Neural crest cell (in vitro differentiated cells): Measurements from ENCODE around the gene BTBD9. TPM values are rescaled to one million over a fixed set of nuclear protein-coding genes. Genes with fewer than 3 reads are reported as not detected.

Source experiments
- DNase-seq: peaks from one replicate; pipeline ENCODE4 v3.0.0; 2021; ENCODE audit warnings: low read depth, mixed read lengths, low spot score
- H3K27ac Mint-ChIP-seq: one replicate; pipeline ENCODE4 v1.8.0; 2021; ENCODE audit warnings: mild to moderate bottlenecking, mixed read lengths; ENCODE audit not compliant: unreplicated experiment
- H3K27me3 Mint-ChIP-seq: 2 replicates; pipeline ENCODE4 v1.8.0; 2021; ENCODE audit warnings: low read depth, mild to moderate bottlenecking, mixed read lengths
- H3K36me3 Mint-ChIP-seq: 2 replicates; pipeline ENCODE4 v1.8.0; 2021; ENCODE audit warnings: low read depth, mild to moderate bottlenecking, mixed read lengths
- H3K4me1 Mint-ChIP-seq: 2 replicates; pipeline ENCODE4 v1.8.0; 2021; ENCODE audit warnings: mixed read lengths
- H3K4me3 Mint-ChIP-seq: one replicate; pipeline ENCODE4 v1.8.0; 2021; ENCODE audit warnings: mild to moderate bottlenecking, mixed read lengths
- H3K9me3 Mint-ChIP-seq: 2 replicates; pipeline ENCODE4 v1.8.0; 2021; ENCODE audit warnings: mixed read lengths
- CTCF ChIP-seq: fragments of 200-600 bp; sonication (generic); conservative IDR thresholded peaks from 2 replicates; pipeline ENCODE4 v1.5.0; 2021; ENCODE audit warnings: antibody characterized with exemption, mild to moderate bottlenecking
- total RNA-seq: library from RNA; stranded (reverse); gene quantifications from 2 replicates; pipeline ENCODE4 v1.2.1, GENCODE V29; 2021

Gene BTBD9
- total RNA-seq, 1 donor from 2014 or later: 18.0 TPM

GRCh38 chr6:38162493-38163185 lies 477.1 kb downstream of the BTBD9 start:
- Mint-ChIP-seq H3K4me3 (no peak overlapping the region), H3K27ac (no peak overlapping the region), H3K9me3 (peaks cover 9% of the 10 kb centered on the region), H3K4me1 (peaks cover 4% of the 10 kb centered on the region), H3K36me3 (peaks cover 30% of the 10 kb centered on the region), H3K27me3 (no peaks in the 10 kb centered on the region)
- no peak for DNase-seq
- no peak for TF ChIP-seq CTCF

- Mint-ChIP-seq H3K27ac (no peak overlapping the region), H3K4me1 (peaks cover 4% of the 10 kb centered on the region)
- no peak for DNase-seq
Observed at GRCh38 chr6:38161754-38162492, 477.8 kb downstream of the BTBD9 start.

GRCh38 chr6:38161331-38161730 lies 478.4 kb downstream of the BTBD9 start:
- no peak for DNase-seq
- no peak for TF ChIP-seq CTCF
- peaks cover 31% of the 10 kb centered on the region for H3K36me3 Mint-ChIP-seq
- no peak overlapping the region for H3K27ac Mint-ChIP-seq
- H3K9me3 Mint-ChIP-seq: peaks cover 9% of the 10 kb centered on the region
- peak overlapping the region; percentile 31 for H3K4me3 Mint-ChIP-seq
- no peaks in the 10 kb centered on the region for H3K27me3 Mint-ChIP-seq
- H3K4me1 Mint-ChIP-seq: peaks cover 4% of the 10 kb centered on the region

More at GRCh38 chr6:38161754-38162492, 477.8 kb downstream of the BTBD9 start:
- Mint-ChIP-seq H3K9me3 (peaks cover 9% of the 10 kb centered on the region), H3K4me3 (peak overlapping the region; percentile 31), H3K36me3 (peaks cover 31% of the 10 kb centered on the region), H3K27me3 (no peaks in the 10 kb centered on the region)
- TF ChIP-seq CTCF: no peak

- Mint-ChIP-seq H3K9me3 (peaks cover 9% of the 10 kb centered on the region), H3K27ac (no peak overlapping the region), H3K27me3 (no peaks in the 10 kb centered on the region), H3K4me3 (peak overlapping the region; percentile 6), H3K36me3 (peaks cover 31% of the 10 kb centered on the region), H3K4me1 (peaks cover 4% of the 10 kb centered on the region)
- no peak for TF ChIP-seq CTCF
- no peak for DNase-seq
Observed at GRCh38 chr6:38160831-38161230, 478.9 kb downstream of the BTBD9 start.

GRCh38 chr6:38159596-38159995 lies 480.1 kb downstream of the BTBD9 start:
- Mint-ChIP-seq H3K4me1 (peaks cover 5% of the 10 kb centered on the region), H3K36me3 (peaks cover 31% of the 10 kb centered on the region), H3K27me3 (no peaks in the 10 kb centered on the region), H3K27ac (no peak overlapping the region), H3K4me3 (no peak overlapping the region), H3K9me3 (peaks cover 9% of the 10 kb centered on the region)
- no peak for TF ChIP-seq CTCF
- no peak for DNase-seq
